Subcutaneous abdominal adipose tissue (tissue), 5 donors: ENCODE data around the gene FAM200B.
A peak's percentile ranks its signal among the peaks of the same experiment; 100 is the strongest.

Source experiments
- H3K27ac ChIP-seq: one replicate; pipeline ENCODE4 v1.7.0; 2013; ENCODE audit warnings: low read depth, mild to moderate bottlenecking, inconsistent platforms, low read length, moderate library complexity
- H3K27me3 ChIP-seq, 5 donors: one replicate each; pipeline ENCODE4 v1.7.0; 2013; ENCODE audit warnings: low read length in 5 of 5, inconsistent platforms in 1 of 5; ENCODE audit not compliant: control insufficient read depth in 5 of 5, insufficient read depth in 4 of 5
- H3K36me3 ChIP-seq, 5 donors: one replicate each; pipeline ENCODE4 v1.7.0; 2013; ENCODE audit warnings: low read length in 5 of 5; ENCODE audit not compliant: control insufficient read depth in 5 of 5, insufficient read depth in 5 of 5
- H3K4me1 ChIP-seq, 5 donors: one replicate each; pipeline ENCODE4 v1.7.0; 2013; ENCODE audit warnings: low read length in 5 of 5, mild to moderate bottlenecking in 3 of 5, moderate library complexity in 1 of 5; ENCODE audit not compliant: control insufficient read depth in 5 of 5, insufficient read depth in 5 of 5
- H3K4me3 ChIP-seq, 5 donors: one replicate each; pipeline ENCODE4 v1.7.0; 2013; ENCODE audit warnings: low read length in 5 of 5, low read depth in 1 of 5
- H3K9ac ChIP-seq, 5 donors: one replicate each; pipeline ENCODE4 v1.7.0; 2013; ENCODE audit warnings: low read length in 5 of 5, mild to moderate bottlenecking in 4 of 5, moderate library complexity in 3 of 5
- H3K9me3 ChIP-seq, 5 donors: one replicate each; pipeline ENCODE4 v1.7.0; 2013; ENCODE audit warnings: low read length in 5 of 5; ENCODE audit not compliant: control insufficient read depth in 5 of 5
- donor health status: healthy.
- donor health status: healthy.
- donor health status: healthy.
- donor health status: healthy.
- donor health status: healthy.

FAM200B gene

DNA sequence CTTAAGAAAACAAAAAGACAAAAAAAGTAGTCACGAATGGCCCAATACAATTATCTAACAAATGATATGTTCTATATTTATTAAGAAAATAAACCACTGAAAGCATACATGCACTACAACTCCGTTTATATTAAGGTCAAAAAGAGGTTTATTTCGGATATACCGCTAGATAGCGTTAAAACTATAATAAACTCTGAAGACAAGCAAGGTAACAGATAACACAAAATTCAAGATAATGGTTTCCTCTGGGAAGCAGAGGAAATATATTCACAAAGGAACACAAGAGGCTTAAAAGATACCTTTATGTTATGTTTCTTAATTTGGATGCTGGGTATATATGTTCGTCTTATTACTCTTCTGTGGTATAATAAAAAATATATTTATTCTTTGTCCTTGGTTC lies 4.7 kb upstream of the FAM200B start:
- Histone ChIP-seq H3K36me3 (no peaks in the 10 kb centered on the region), H3K27ac (no peak overlapping the region), H3K4me1 (peaks cover 0 to 6% (median 5%) of the 10 kb centered on the region in 5 donors), H3K9ac (no peak overlapping the region), H3K4me3 (no peak overlapping the region), H3K27me3 (no peaks in the 10 kb centered on the region), H3K9me3 (no peaks in the 10 kb centered on the region)

- Histone ChIP-seq H3K4me3 (no peak overlapping the region), H3K9ac (no peak overlapping the region), H3K4me1 (peaks cover 0 to 13% (median 11%) of the 10 kb centered on the region in 5 donors), H3K27me3 (no peaks in the 10 kb centered on the region), H3K27ac (no peak overlapping the region), H3K9me3 (no peaks in the 10 kb centered on the region), H3K36me3 (no peaks in the 10 kb centered on the region)
Measured at GRCh38 chr4:15677507-15677988, 4.1 kb upstream of the FAM200B start.

- H3K36me3 ChIP-seq: peaks cover 0 to 3% (median 0%) of the 10 kb centered on the region in 5 donors
- H3K9me3 ChIP-seq: no peaks in the 10 kb centered on the region
- H3K27ac ChIP-seq: peak overlapping the region; percentile 98
- peaks cover 0 to 21% (median 19%) of the 10 kb centered on the region in 5 donors for H3K4me1 ChIP-seq
- H3K9ac ChIP-seq: peak overlapping the region in 4 of 5 donors; percentile 84 to 99 (median 92)
- peak overlapping the region; percentile 73 to 96 (median 90) for H3K4me3 ChIP-seq
- no peaks in the 10 kb centered on the region for H3K27me3 ChIP-seq
Measured at GRCh38 chr4:15681067-15681371, 608 bp upstream of the FAM200B start.

GRCh38 chr4:15682242-15683142 lies 865 bp downstream of the FAM200B start:
- Histone ChIP-seq H3K27ac (peak overlapping the region; percentile 98), H3K4me1 (peaks cover 0 to 22% (median 20%) of the 10 kb centered on the region in 5 donors), H3K36me3 (peaks cover 5 to 12% (median 8%) of the 10 kb centered on the region in 5 donors), H3K9ac (peak overlapping the region; percentile 84 to 99 (median 98)), H3K4me3 (peak overlapping the region; percentile 73 to 96 (median 90)), H3K27me3 (no peaks in the 10 kb centered on the region), H3K9me3 (no peaks in the 10 kb centered on the region)

GRCh38 chr4:15683143-15683495 lies 1.5 kb downstream of the FAM200B start:
- no peaks in the 10 kb centered on the region for H3K27me3 ChIP-seq
- H3K9ac ChIP-seq: peak overlapping the region in 2 of 5 donors; percentile 85 to 98
- H3K4me1 ChIP-seq: peaks cover 0 to 29% (median 21%) of the 10 kb centered on the region in 5 donors
- peak overlapping the region; percentile 98 for H3K27ac ChIP-seq
- H3K9me3 ChIP-seq: no peaks in the 10 kb centered on the region
- H3K4me3 ChIP-seq: peak overlapping the region in 2 of 5 donors; percentile 90 to 95
- H3K36me3 ChIP-seq: peaks cover 5 to 12% (median 9%) of the 10 kb centered on the region in 5 donors

GRCh38 chr4:15684498-15684897 lies 2.9 kb downstream of the FAM200B start:
- Histone ChIP-seq H3K9ac (no peak overlapping the region), H3K4me1 (peaks cover 0 to 36% (median 24%) of the 10 kb centered on the region in 5 donors), H3K36me3 (peaks cover 5 to 12% (median 11%) of the 10 kb centered on the region in 5 donors), H3K9me3 (no peaks in the 10 kb centered on the region), H3K27ac (no peak overlapping the region), H3K27me3 (no peaks in the 10 kb centered on the region), H3K4me3 (no peak overlapping the region)

- Histone ChIP-seq H3K9ac (no peak overlapping the region), H3K4me3 (no peak overlapping the region), H3K27me3 (no peaks in the 10 kb centered on the region), H3K4me1 (peaks cover 3 to 45% (median 30%) of the 10 kb centered on the region in 5 donors), H3K9me3 (no peaks in the 10 kb centered on the region), H3K27ac (peak overlapping the region; percentile 69), H3K36me3 (peaks cover 5 to 12% (median 11%) of the 10 kb centered on the region in 5 donors)
Measured at GRCh38 chr4:15688051-15688450, 6.4 kb downstream of the FAM200B start.

DNA sequence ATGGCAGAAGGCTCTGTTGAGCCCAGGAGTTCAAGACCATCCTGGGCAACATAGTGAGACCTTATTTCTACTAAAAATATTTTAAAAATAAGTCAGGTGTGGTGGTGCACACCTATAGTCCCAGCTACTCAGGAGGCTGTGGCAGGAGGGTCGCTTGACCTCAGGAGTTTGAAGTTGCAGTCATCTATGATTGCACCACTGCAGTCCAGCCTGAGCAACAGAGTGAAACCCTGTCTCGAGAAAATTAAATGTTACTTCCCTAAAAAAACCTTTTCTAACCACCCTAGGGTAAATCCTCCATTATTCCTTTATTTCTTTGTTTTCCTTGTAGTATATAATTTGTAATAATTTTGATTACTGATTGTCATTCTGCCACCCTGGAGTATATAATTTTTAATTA lies 7.9 kb downstream of the FAM200B start:
- Histone ChIP-seq H3K36me3 (peaks cover 5 to 12% (median 11%) of the 10 kb centered on the region in 5 donors), H3K9me3 (no peaks in the 10 kb centered on the region), H3K4me3 (no peak overlapping the region), H3K27me3 (no peaks in the 10 kb centered on the region), H3K9ac (peak overlapping the region in 1 of 5 donors; percentile 19), H3K4me1 (peaks cover 3 to 42% (median 27%) of the 10 kb centered on the region in 5 donors), H3K27ac (peak overlapping the region; percentile 84)

DNA sequence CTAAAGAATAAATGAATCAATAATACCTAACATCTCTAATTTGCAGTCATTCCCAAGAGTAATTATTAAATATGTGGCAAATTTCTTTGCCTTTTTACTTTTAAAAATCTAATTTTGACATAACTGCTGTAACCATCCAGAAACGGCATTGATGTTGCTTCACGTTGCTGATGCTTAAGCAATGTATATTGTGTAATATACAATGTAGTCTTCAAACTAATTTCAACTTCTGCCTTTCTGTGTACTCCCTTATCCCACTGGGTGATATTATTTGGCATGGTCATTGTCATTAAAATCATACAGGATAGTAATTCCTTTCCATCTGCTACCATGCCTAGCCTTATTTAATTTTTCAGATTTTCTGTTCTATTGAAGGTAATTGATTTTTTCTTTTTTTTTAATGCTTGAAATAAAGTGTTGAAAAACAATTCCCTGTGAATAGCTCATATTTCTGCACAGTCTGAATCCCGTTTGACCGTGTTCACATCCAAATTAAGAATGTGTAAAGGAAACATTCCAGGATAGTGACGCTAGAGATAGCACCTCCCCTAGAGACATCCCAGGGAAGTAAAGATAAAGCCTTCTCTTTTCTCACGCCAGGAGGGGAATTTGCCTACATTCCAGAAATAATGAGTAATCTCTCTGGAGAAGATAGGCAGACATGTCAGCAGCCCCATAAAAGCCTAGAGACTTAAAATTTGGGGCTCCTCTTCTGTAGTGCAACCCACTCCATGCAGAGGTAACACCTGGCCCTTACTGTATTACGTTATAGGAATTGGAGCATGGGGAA lies 8.6 kb downstream of the FAM200B start:
- no peaks in the 10 kb centered on the region for H3K9me3 ChIP-seq
- H3K4me1 ChIP-seq: peaks cover 3 to 42% (median 27%) of the 10 kb centered on the region in 5 donors
- peaks cover 5 to 12% (median 11%) of the 10 kb centered on the region in 5 donors for H3K36me3 ChIP-seq
- peak overlapping the region; percentile 84 for H3K27ac ChIP-seq
- no peak overlapping the region for H3K4me3 ChIP-seq
- peak overlapping the region in 3 of 5 donors; percentile 15 to 22 (median 19) for H3K9ac ChIP-seq
- H3K27me3 ChIP-seq: no peaks in the 10 kb centered on the region
